HG03025 (cell line): ENCODE results near the gene TENT5A.

Source experiments
- ATAC-seq: cut with Tn5 transposase; IDR thresholded peaks from one replicate; pipeline ENCODE4 v1.9.1; 2021; ENCODE audit warnings: mild to moderate bottlenecking, moderate library complexity; ENCODE audit not compliant: unreplicated experiment, low FRiP score

The TENT5A gene

GRCh38 chr6:81720427-81720826 is 32.1 kb downstream of the TENT5A start:
- no peak for ATAC-seq

- ATAC-seq: no peak
These were observed 34.4 kb downstream of the TENT5A start for GRCh38 chr6:81718126-81718525.

GRCh38 chr6:81714684-81715083 is 37.8 kb downstream of the TENT5A start:
- ATAC-seq: no peak

GRCh38 chr6:81713205-81713604 is 39.3 kb downstream of the TENT5A start:
- ATAC-seq: no peak

- ATAC-seq: no peak
These were observed 44.3 kb downstream of the TENT5A start for GRCh38 chr6:81708113-81708699.

- ATAC-seq: no peak
These were observed 47.8 kb downstream of the TENT5A start for GRCh38 chr6:81704700-81705099.

- ATAC-seq: no peak
These were observed 52.1 kb downstream of the TENT5A start for GRCh38 chr6:81700414-81700813.

GRCh38 chr6:81697559-81697958 is 54.9 kb downstream of the TENT5A start:
- no peak for ATAC-seq

- no peak for ATAC-seq
These were observed 56.0 kb downstream of the TENT5A start for GRCh38 chr6:81696524-81696923.
